ENCODE measurements around the gene SLC7A1. TPM values are rescaled to one million over a fixed set of nuclear protein-coding genes. Genes with fewer than 3 reads are reported as not detected.

SLC7A1 gene
- total RNA-seq, 1 donor from 2014 or later, result 15.7 TPM

DNA sequence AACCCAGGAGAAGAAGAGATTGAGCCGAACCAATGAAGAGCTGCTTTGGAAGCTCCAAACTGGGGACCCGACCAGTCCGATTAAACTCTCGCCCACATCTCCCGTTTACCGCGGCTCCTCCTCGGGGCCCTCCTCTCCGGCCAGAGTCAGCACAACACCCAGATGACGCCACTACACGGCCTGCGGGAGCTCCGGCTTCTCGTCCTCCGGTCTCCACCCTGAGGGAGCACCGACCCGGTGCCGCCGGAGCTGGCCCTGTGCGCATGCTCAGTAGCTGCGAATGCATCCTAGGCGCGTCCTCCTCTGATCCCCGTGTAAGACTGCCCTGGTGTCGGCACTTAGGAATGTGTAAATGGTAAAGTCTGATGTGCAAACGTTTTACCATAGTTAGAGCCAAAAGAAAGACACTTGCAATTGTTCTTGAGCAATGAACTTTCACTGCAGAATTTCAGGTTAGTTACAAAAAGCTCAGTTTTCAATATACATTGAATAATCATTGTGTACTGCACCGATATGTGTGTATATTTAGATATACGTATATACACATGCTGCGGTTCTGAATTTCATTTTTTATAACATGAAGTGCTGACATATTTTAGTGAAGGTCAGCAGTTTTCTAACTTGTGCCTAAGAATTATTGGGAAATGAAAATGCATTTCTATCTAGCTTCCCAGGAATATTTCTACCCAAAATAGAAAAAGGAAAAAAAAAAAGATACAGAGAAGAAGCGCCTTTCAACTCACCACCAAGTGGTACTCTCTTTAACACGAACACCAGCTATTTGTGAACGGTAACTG, 92.2 kb downstream of the SLC7A1 start:
- no peak for ATAC-seq

DNA sequence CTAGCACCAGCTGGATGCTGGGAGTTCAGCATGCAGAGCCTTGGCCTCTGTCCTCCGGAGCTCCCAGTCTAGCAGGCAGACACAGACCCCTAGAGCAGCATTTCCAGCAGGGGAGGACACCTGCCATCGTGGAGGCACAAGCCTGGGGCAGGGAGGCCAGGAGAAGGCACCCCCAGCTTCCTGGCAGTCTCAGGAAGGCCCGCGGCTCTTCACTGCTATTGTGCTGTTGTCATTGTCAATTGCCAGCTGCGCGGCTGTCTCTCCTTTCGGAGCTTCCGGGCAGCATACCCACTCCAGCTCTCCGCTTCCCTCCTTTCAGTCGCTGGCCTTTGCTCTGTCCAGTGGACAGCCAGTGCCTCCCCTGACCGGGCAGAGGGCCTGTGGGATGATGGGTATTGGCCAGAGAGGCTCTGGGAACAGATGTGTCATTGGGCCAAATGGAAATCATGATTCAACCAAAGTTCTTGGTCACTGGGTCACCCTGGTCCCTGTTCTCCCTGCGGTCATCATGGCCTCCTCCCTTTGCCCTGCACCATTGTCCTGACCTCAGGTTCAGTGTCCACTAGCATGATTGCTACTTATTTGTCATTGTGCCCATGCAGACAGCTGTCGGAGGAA, 93.0 kb downstream of the SLC7A1 start:
- intact Hi-C loops (cut with DNase I), result loop anchor here (10.0 kb wide), 1 partner anchor 342 kb away; no protein-coding TSS in a partner anchor
- no peak for ATAC-seq

More for the DNA sequence above, 92.2 kb downstream of the SLC7A1 start:
- DNase-seq (ENCODE audit: missing footprints), result no peak
- intact Hi-C loops (cut with DNase I), result loop anchor here (10.0 kb wide), 1 partner anchor 342 kb away; no protein-coding TSS in a partner anchor

DNA sequence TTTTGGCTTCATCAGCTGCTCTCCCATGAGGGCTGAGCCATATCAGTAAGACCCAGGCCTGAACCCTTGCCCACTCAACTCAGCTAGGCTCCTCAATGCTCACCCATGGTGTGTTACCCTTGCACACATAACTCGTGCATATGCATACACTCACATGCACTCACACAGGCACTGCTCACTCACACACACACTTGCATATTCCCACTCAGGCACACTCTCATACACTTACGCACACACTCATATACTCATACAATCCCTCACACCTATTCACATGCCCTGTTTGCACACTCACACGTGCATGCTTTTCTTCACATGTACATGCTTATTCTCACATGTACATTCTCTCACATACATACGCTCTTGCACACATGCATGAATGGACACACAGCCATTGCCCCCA, 93.8 kb downstream of the SLC7A1 start:
- DNase-seq (ENCODE audit: missing footprints), result no peak
- no peak for ATAC-seq
- intact Hi-C loops (cut with DNase I), result loop anchor here (10.0 kb wide), 1 partner anchor 343 kb away; no protein-coding TSS in a partner anchor

More for the DNA sequence above, 93.0 kb downstream of the SLC7A1 start:
- DNase-seq (ENCODE audit: missing footprints), result no peak

DNA sequence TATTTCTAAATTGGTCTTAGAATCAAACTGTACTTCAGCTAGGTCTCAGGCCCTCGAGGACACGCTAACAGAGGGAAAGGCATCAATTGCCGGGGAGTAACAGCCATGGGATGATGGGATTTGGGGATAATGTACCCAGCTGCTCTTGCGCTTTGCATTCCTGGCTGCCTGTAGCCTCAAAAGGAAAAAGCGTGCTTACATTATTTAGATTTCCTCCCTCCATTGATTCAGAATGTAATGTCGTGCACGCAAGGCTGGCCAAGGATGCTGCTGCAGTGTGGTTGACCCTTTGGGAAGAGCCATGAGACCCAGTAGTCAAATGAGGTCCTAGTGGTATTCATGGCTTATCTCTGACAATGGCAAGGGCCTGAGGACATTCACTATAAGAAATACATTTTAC, 95.1 kb downstream of the SLC7A1 start:
- intact Hi-C loops (cut with DNase I), result loop anchor here (10.0 kb wide), 1 partner anchor 344 kb away; no protein-coding TSS in a partner anchor
- no peak for DNase-seq (ENCODE audit: missing footprints)
- ATAC-seq, result no peak

DNA sequence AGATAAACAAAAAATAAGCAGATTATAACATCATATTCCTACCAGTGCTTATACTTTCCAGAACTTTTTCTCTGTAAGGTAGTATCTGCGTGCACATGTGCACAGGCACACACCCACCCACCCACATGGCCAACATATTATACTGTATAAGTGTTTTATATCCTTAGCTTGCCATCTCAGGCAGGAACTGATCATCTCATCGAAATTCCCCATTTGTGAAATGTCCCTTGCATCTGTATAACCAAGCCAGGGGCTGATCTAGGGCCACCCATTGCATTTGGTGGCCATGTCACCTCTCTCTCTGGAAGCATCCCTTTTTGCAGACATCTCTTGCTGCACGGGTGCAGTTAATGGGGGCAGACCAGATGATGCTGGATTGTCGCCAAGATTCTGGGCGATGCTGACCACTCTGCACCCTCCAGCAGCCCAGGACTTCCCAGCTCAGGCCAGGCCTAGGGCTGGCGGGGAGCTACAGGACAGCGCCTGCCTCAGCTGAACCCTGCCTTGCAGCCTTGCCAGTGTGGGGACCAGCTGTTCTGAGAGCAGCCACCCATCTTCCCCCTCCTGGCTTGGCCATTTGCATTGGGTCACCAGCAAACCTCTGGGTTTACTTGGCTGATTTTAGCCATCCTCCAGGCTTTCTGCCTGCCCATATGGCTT, 95.9 kb downstream of the SLC7A1 start:
- ATAC-seq, result no peak
- intact Hi-C loops (cut with DNase I), result loop anchor here (10.0 kb wide), 1 partner anchor 345 kb away; no protein-coding TSS in a partner anchor

DNA sequence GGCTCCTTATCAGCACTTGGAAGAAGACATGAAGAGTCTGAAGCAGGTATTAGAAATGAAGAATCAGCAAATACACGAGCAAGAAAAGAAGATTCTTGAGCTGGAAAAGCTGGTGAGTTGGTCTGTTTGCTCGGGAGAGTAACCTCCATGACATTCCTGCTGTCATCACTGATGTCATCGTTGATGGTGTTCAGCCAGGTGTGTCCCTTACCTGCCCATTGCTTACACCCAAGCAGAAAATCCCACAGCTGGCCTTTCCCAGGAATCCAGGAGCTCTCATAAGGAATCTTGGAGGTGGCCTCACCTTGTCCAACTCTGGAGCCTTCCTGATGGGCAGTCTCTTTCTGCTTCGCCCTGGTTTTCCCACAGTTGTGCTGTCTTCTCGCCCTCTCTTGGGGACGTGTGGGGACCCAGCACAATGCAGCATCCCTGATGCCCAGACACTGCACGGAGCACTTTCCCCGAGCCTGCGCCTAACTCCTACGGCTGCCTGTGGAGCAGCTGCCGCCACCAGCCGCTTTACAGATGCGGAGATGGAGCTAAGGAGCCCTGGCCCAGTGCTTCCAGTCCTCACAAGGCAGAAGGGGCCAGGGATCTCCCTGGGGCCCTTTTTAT, 97.0 kb downstream of the SLC7A1 start:
- intact Hi-C loops (cut with DNase I), result no loop called here
- no peak for ATAC-seq
- no peak for DNase-seq (ENCODE audit: missing footprints)

More for the DNA sequence above, 95.9 kb downstream of the SLC7A1 start:
- no peak for DNase-seq (ENCODE audit: missing footprints)

DNA sequence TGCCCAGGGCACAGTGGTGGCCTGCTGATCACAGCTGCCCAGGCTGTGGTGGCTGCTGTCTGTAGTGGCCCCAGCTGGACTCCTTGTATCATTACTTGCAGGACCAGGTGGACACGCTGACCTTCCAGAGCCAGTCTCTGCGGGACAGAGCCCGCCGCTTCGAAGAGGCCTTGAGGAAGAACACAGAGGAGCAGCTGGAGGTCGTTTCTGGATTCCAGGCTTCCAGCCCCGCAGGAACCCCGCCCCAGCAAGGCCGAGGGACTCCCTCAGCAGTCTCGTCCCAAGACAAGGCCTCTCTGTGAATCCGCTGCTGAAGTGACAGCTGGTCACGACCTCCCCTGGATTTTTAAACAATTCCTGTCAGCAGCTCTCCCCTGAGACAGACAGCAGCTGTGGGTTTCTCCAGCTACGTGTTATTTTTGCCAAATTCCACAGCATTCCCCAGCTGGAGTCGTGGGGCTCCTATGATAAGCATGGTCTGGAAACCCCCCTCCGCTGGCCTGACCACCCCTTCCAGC, 98.3 kb downstream of the SLC7A1 start:
- intact Hi-C loops (cut with DNase I), result no loop called here
- ATAC-seq (peak; percentile 90), DNase-seq (ENCODE audit: missing footprints) (peak; percentile 84)

DNA sequence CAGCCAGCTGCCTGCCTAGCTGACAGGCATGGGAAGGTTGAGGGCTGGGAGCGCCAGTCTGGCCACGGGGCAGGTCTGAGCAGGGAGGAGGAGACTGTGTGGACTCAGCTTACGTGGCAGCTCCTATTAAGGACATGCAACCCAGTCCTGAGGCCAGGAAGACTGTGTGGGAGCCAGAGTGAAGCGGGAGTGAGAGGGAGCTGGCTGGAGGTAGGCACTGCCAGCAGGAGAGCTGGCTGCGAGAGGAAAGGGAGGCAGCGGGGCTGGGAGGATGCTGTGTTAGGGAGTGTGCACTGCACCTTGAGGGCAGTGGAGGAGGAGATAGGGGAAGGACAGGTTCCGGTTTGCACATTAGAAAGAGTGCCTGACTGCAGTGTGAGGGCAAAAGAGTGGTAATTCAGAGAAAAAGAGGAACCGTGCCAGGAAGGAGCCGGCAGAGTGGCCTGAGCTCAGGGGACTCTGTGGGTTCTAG, 99.2 kb downstream of the SLC7A1 start:
- ATAC-seq (peak; percentile 65), DNase-seq (ENCODE audit: missing footprints) (no peak)
- intact Hi-C loops (cut with DNase I), result no loop called here

DNA sequence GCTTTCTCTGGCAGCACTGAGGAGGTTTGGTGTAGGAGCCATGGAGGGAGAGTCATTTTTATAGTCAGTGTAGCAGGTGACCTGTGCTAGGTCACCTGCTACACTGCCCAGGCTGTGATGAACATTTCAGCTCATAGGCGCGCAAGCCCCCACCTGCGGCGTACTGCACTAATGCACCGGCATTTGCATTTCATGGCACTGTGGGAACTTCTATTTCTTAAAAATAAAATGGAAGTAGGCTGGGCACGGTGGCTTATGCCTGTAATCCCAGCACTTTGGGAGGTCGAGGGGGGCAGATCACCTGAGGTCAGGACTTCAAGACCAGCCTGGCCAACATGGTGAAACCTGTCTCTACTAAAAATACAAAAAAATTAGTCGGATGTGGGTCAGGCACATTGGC, 101.0 kb downstream of the SLC7A1 start:
- no peak for ATAC-seq
- intact Hi-C loops (cut with DNase I), result no loop called here

DNA sequence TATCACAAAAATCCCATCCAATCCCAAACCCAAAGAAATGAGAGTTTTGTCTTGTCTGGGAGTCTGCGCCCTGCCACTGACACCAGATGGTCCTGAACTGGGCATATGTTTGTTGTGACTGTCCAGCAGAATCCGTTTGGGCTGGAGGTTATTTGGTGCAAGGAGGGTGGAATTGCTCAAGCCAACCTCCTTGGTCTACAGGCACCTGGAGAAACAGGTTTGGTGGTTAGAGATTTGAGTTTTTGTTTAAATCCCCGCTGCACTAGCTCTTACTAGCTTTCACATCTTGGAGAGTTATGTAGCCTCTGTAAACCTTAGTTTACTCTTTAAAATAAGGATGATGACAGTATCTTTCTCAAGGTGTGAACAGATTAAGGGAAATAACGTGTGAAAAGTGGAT, 101.7 kb downstream of the SLC7A1 start:
- no peak for DNase-seq (ENCODE audit: missing footprints)
- no peak for ATAC-seq
- intact Hi-C loops (cut with DNase I), result no loop called here

More for the DNA sequence above, 101.0 kb downstream of the SLC7A1 start:
- no peak for DNase-seq (ENCODE audit: missing footprints)

DNA sequence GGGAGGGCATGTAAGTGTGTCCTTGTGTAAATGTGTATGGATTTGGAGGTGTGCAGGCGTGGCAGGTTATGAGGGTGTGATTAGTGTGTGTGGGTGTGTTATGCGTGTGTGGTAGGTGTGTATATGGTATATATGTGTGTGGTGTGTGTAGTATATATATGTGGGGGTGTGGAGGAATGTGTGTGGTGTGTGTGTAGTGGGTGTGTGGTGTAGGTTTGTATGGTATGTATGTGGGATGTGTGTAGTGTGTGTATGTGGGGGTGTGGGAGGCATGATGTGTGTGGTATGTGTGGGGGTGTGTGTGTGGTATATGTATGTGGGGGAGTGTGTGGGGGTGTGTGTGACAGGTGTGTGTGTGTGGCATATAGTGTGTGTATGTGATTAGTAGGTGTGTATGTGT, 104.2 kb downstream of the SLC7A1 start:
- intact Hi-C loops (cut with DNase I), result no loop called here
- no peak for DNase-seq (ENCODE audit: missing footprints)

DNA sequence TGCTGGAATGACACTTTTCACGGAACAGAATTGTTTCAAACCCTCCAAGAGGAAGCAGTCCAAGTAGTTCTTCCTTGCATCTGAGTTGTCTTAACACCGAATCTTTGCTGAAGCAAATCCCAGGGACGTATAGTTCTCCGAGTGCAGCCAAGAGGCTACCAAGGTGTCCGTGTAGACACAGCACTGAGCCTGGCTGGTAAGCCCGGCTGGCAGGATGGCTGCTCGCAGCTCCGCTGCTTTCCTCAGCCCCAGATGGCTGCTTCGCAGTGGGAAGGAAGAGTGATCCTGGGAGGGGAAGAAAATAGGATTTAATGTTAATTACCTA, 105.0 kb downstream of the SLC7A1 start:
- intact Hi-C loops (cut with DNase I), result no loop called here
- DNase-seq (ENCODE audit: missing footprints) (no peak), ATAC-seq (no peak)

More for the DNA sequence above, 104.2 kb downstream of the SLC7A1 start:
- ATAC-seq, result no peak

DNA sequence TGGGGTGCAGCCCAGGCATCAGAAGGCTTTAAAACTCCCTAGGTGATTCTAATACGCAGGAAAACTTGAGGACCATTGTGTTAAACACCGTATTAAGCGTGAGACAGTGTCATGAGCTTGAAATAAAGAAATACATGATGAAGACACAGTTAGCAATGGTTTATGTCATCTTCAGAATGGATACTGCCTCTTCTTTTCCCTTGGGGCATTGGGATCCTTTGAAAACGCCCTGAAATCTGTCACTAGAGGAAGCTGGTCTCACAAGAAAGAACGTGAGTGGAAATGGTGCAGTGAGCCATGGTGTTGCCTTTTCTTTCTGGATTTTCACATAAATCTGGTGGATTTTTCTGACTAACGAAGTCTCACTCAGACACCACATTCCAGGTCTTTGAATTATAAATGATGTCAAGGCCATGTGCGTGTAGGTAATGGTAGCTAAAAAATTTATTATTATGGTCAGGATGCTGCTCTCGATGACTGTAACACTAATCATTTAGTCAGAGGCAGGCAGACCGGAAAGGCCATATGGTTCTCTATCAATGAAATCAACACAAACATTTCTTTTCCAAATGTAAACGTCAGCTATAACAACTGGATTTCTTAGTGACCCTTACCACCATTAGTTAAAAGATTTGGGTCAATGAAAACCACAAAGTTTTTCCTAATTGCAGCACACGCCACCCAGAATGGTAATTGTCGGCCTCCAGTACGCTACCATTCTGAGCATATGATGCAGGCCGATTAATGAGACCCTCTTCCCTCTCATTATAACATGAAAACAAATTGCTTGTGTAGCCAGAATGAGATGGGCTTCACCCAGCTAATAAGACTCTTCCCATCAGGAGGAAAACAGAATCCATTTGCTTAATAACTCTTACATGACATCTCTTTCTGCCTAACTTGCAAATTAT, 105.6 kb downstream of the SLC7A1 start:
- intact Hi-C loops (cut with DNase I), result no loop called here
- ATAC-seq (no peak), DNase-seq (ENCODE audit: missing footprints) (no peak)

DNA sequence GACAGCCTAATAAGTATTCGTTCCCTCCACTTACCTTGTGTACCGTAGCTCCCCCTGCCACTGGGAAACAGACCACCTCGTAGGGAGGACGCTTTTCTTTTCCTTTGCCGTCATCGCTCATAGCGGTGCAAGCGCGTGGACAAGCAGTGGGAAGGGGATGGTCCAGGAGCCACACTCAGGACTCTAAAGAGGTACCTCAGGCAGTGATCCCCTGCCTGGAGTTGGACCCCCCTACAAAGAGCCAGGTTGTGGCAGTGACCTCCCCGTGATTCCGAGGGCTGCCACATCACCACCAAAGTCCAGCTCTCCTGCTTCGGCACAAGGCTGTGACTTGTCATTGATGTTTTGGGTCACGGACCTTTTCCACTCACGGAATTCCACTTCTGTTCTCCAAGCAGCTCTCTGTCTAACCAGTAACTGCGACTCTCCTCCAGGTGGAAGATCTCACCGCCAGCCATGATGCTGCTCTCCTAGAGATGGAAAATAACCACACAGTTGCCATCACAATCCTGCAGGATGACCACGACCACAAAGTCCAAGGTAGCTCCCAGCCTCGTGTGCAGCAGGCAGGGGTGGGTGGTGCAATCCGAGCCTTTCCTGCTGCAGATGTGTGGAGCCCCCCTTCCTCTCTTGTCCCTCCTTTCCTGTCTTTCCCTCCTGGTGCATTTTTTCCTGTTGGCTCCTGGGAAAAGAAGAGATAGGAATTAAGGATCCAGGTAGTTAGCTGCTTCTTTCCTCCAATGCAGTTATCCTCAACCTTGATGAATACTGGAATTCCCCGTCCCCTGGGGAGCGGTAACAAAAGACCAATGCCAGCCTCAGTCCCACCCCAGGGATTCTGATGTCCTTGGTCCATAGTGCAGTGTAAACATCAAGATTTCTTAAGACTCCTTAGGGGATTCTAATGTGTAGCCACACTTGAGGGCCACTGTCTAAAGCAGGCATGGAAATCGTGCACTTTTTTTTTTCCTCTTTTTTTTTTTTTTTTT, 107.7 kb downstream of the SLC7A1 start:
- DNase-seq (ENCODE audit: missing footprints) (no peak), ATAC-seq (no peak)
- intact Hi-C loops (cut with DNase I), result no loop called here

DNA sequence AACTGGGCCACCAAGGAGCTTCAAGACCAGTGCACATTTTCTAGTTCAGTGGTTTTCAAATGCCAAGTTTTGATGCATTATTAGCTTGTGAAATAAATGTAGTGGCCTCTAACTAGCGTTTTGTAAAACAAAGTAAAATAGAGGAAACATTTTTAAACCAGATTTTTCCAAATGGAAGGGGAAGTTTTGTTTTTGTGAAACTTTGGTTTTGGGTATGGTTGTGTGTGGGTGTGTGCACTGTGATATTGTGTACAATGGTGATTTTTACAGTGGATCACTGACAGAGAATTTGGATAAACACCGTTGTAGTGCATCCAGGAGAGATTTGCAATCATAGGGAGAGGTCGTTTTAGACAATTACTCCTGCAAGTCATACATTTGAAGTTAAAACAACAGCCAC, 108.9 kb downstream of the SLC7A1 start:
- DNase-seq (ENCODE audit: missing footprints), result no peak
- no peak for ATAC-seq
- intact Hi-C loops (cut with DNase I), result no loop called here

DNA sequence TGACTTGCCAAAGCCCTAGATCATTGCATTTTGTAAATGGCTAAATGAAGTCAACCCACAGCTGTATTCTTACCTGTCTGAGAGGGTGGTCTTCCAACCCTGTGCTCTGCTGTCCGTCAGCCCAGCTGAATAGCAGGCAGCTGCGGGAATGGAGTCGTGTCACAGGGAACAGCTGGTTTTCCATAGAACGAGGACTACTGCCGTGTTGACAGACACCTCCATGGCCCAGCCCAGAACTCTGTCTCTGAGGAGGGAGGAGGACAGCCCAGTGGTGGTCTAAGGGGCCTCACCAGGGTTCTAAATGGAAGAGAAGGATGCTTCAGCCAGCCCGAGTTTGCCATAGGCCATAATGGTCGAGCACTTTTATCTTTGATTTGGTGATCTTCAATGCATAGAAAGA, 110.7 kb downstream of the SLC7A1 start:
- DNase-seq (ENCODE audit: missing footprints) (no peak), ATAC-seq (no peak)
- intact Hi-C loops (cut with DNase I), result no loop called here

DNA sequence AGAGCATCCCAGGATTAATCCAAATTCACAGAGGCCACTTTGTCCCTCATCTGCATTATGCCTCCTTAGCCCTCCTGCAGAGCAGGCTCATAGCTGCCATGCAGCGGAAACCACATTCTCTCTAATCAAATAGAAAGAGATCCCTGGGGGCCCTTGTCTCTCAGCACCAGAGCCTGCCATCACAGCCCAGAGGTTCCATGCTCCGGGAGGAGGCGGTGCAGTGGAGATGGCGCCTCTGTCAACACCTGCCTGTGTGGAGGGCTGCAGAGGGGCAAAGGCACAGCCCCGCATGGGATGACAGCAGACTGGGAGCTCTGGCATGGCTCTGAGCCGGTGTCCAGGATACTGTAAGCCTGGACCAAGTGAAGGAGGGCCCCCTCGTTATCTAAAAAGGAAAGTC, 111.3 kb downstream of the SLC7A1 start:
- intact Hi-C loops (cut with DNase I), result no loop called here
- ATAC-seq (no peak), DNase-seq (ENCODE audit: missing footprints) (no peak)

All from Right ventricle myocardium inferior (tissue), 1 donor.